Vagina (tissue), 2 donors: ENCODE results near the gene TKTL2. TPM values are rescaled to one million over a fixed set of nuclear protein-coding genes. Genes with fewer than 3 reads are reported as not detected.
A peak's percentile ranks its signal among the peaks of the same experiment; 100 is the strongest.

ENCODE experiments used
- DNase-seq, 2 donors: peaks; one replicate each; pipeline ENCODE4 v3.0.0-alpha.2; 2017; ENCODE audit errors: extremely low spot score in 2 of 2
- H3K27ac ChIP-seq: fragments of 200-600 bp; sonication (generic); one replicate; pipeline ENCODE4 v1.5.1; 2019
- H3K27me3 ChIP-seq: fragments of 200-600 bp; sonication (generic); one replicate; pipeline ENCODE4 v1.5.1; 2019
- H3K36me3 ChIP-seq, 2 donors: fragments of 200-600 bp; sonication (generic); one replicate each; pipeline ENCODE4 v1.5.1; 2017 to 2019
- H3K4me1 ChIP-seq: fragments of 200-600 bp; sonication (generic); one replicate; pipeline ENCODE4 v1.5.1; 2019
- H3K4me3 ChIP-seq, 2 donors: fragments of 200-600 bp; sonication (generic); 1 replicate in 1 of 2; 2 replicates in 1 of 2; pipeline ENCODE4 v1.5.1; 2016 to 2019
- H3K9me3 ChIP-seq: fragments of 200-600 bp; sonication (generic); one replicate; pipeline ENCODE4 v1.5.1; 2019
- CTCF ChIP-seq, 3 experiments: fragments of 450-650 bp in 2 of 3; fragments of 200-600 bp in 1 of 3; sonication (generic) in 1 of 3; IDR thresholded peaks; one replicate each; pipeline ENCODE4 v1.5.1; 2017 to 2019; ENCODE audit warnings: antibody characterized with exemption in 3 of 3, mild to moderate bottlenecking in 2 of 3, moderate library complexity in 2 of 3
- POLR2A ChIP-seq, 2 donors: fragments of 450-650 bp; IDR thresholded peaks; one replicate each; pipeline ENCODE4 v1.6.1; 2017; ENCODE audit warnings: antibody characterized with exemption in 2 of 2, mild to moderate bottlenecking in 2 of 2, moderate library complexity in 2 of 2
- POLR2AphosphoS5 ChIP-seq, 2 donors: sonication (generic); formaldehyde crosslinking; IDR thresholded peaks; one replicate each; pipeline ENCODE4 v1.9.0; 2017; ENCODE audit warnings: antibody characterized with exemption in 2 of 2, mild to moderate bottlenecking in 2 of 2, low read depth in 1 of 2; ENCODE audit not compliant: insufficient read depth in 1 of 2
- intact Hi-C: fragments of 100-400 bp; cut with DNase I; formaldehyde crosslinking; loops from one replicate; pipeline ENCODE4 v1.15.1; 2023
- total RNA-seq: library from RNA; depleted of rRNA; stranded (reverse); fragments of >200 nt; gene quantifications from one replicate; pipeline ENCODE4 v1.2.3, GENCODE V29; 2016

The TKTL2 gene
- total RNA-seq, 1 donor from 2014 or later: not detected

GRCh38 chr4:163485589-163485988 lies 12.0 kb upstream of the TKTL2 start:
- no peak overlapping the region for H3K27ac ChIP-seq
- no peak for TF ChIP-seq POLR2A (IDR thresholded peaks at IDR 0.05)
- no peak for TF ChIP-seq POLR2AphosphoS5 (IDR thresholded peaks at IDR 0.05; ENCODE audit: insufficient read depth in 1 of 2, low read depth in 1 of 2)
- TF ChIP-seq CTCF (IDR thresholded peaks at IDR 0.05): no peak
- H3K4me1 ChIP-seq: no peaks in the 10 kb centered on the region
- H3K27me3 ChIP-seq: no peaks in the 10 kb centered on the region
- H3K4me3 ChIP-seq: no peak overlapping the region
- H3K9me3 ChIP-seq: no peaks in the 10 kb centered on the region
- intact Hi-C loops: loop anchor here (5.0 kb wide), 1 partner anchor 62 kb away; no protein-coding TSS in a partner anchor
- no peaks in the 10 kb centered on the region for H3K36me3 ChIP-seq
- no peak for DNase-seq

GRCh38 chr4:163484906-163485305 lies 11.4 kb upstream of the TKTL2 start:
- intact Hi-C loops: loop anchor here (5.0 kb wide), 1 partner anchor 62 kb away; no protein-coding TSS in a partner anchor

GRCh38 chr4:163482190-163482589 lies 8.6 kb upstream of the TKTL2 start:
- Histone ChIP-seq H3K27me3 (no peaks in the 10 kb centered on the region), H3K27ac (no peak overlapping the region), H3K4me1 (no peaks in the 10 kb centered on the region), H3K36me3 (no peaks in the 10 kb centered on the region), H3K4me3 (no peak overlapping the region), H3K9me3 (no peaks in the 10 kb centered on the region)
- intact Hi-C loops: no loop called here
- DNase-seq: no peak
- TF ChIP-seq CTCF (IDR thresholded peaks at IDR 0.05) (no peak), POLR2AphosphoS5 (IDR thresholded peaks at IDR 0.05; ENCODE audit: insufficient read depth in 1 of 2, low read depth in 1 of 2) (no peak), POLR2A (IDR thresholded peaks at IDR 0.05) (no peak)

More at GRCh38 chr4:163484906-163485305, 11.4 kb upstream of the TKTL2 start:
- Histone ChIP-seq H3K27me3 (no peaks in the 10 kb centered on the region), H3K9me3 (no peaks in the 10 kb centered on the region), H3K4me3 (no peak overlapping the region), H3K4me1 (no peaks in the 10 kb centered on the region), H3K36me3 (no peaks in the 10 kb centered on the region), H3K27ac (no peak overlapping the region)
- TF ChIP-seq POLR2A (IDR thresholded peaks at IDR 0.05) (no peak), CTCF (IDR thresholded peaks at IDR 0.05) (peak in 2 of 3 experiments; percentile 33 to 48)
- DNase-seq: no peak

GRCh38 chr4:163476761-163477438 lies 3.3 kb upstream of the TKTL2 start:
- DNase-seq: no peak
- Histone ChIP-seq H3K27ac (no peak overlapping the region), H3K27me3 (no peaks in the 10 kb centered on the region), H3K36me3 (no peaks in the 10 kb centered on the region), H3K4me3 (no peak overlapping the region), H3K9me3 (no peaks in the 10 kb centered on the region), H3K4me1 (no peaks in the 10 kb centered on the region)
- no peak for TF ChIP-seq POLR2A (IDR thresholded peaks at IDR 0.05)
- no peak for TF ChIP-seq POLR2AphosphoS5 (IDR thresholded peaks at IDR 0.05; ENCODE audit: insufficient read depth in 1 of 2, low read depth in 1 of 2)
- TF ChIP-seq CTCF (IDR thresholded peaks at IDR 0.05): no peak
- intact Hi-C loops: no loop called here

- Histone ChIP-seq H3K27me3 (no peaks in the 10 kb centered on the region), H3K4me1 (no peaks in the 10 kb centered on the region), H3K4me3 (no peak overlapping the region), H3K36me3 (no peaks in the 10 kb centered on the region), H3K27ac (no peak overlapping the region), H3K9me3 (no peaks in the 10 kb centered on the region)
- DNase-seq: no peak
- intact Hi-C loops: no loop called here
- TF ChIP-seq CTCF (IDR thresholded peaks at IDR 0.05): no peak
- no peak for TF ChIP-seq POLR2AphosphoS5 (IDR thresholded peaks at IDR 0.05; ENCODE audit: insufficient read depth in 1 of 2, low read depth in 1 of 2)
- TF ChIP-seq POLR2A (IDR thresholded peaks at IDR 0.05): no peak
These were observed 473 bp upstream of the TKTL2 start for GRCh38 chr4:163474027-163474426.
